ENCODE data around the gene PSMA2. TPM values are rescaled to one million over a fixed set of nuclear protein-coding genes. Genes with fewer than 3 reads are reported as not detected.

Gene PSMA2
- polyA plus RNA-seq, 1 of the 3 experiments (the other 2 are of a cell fraction) = 101 TPM

DNA sequence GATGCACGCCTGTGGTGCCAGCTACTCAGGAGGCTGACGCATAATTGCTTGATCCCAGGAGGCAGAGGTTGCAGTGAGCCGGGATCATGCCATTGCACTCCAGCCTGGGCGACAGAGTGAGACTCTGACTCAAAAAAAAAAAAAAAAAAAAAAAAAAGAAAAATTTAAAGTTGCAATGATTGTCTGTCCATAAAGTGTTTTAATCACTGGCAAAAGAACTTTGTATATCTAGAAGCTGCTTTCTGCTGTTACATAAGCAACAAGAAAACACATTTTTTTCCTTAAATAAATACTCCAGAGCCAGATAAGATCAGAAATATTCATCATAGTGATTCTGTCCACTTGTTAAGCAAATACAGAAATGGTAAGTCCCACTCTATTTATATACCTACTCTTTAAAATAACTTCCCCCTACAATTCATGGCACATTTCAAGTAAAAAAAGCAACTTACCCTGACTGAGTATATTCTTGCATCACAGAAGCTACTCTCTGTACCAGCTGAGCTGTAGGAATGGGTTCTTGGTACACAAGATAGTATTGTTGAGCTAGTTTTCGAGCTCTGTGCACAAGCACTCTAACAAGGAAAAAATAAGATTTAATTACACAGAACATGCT is 7.6 kb downstream of the PSMA2 start (continued):
- TF ChIP-seq RXRA (IDR thresholded peaks at IDR 0.05; ENCODE audit: borderline replicate concordance, low read depth) (no peak), FOSL2 (IDR thresholded peaks at IDR 0.05; ENCODE audit: borderline replicate concordance, low read depth) (no peak)

DNA sequence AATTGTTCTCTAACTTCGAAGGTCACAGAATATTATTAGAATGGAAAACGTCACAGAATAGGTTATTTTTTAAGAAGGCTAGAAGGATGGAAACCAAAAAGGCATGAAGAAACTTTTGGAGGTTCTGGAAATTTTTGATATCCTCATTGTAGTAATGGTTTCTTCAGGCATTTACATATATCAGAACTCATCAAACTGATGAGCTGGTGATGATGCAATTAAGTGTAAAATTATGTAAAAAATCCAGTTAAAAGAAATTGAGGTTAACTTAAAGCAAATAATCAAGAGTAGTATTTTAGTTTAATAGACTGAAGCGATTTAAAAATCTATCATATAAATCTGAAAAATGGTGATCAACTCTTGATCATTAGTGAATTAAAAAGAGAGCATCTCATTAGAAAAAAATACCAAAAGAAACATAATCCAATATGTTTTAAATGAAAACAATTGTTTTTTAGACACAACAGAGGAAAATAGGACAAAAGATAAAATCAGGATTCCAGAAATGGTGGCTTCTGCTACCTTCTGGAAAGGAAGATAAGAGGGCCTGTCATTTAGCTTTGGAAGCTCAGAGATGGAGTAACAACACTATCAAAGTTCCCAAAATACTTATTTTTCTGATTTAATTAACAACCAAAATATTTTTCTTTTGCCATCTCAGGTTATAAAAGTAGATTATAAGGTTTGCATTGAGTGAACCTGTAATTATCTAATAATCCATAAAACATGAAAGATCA is 9.8 kb downstream of the PSMA2 start:
- Histone ChIP-seq H3K9me3 (no peaks in the 10 kb centered on the region), H3K27me3 (ENCODE audit: insufficient read depth) (no peaks in the 10 kb centered on the region), H3K4me2 (no peak overlapping the region), H4K20me1 (ENCODE audit: insufficient read depth) (peaks cover under 1% of the 10 kb centered on the region; the same call in 1 of the 2 replicates), H3K9ac (no peak overlapping the region), H3K36me3 (replicated peaks in 1 of 2; ENCODE audit: control insufficient read depth in 1 of 2, insufficient read depth in 2 of 2, low read length in 1 of 2) (peaks cover 81 to 85% of the 10 kb centered on the region in 2 experiments), H3K4me1 (ENCODE audit: control insufficient read depth in 1 of 2, insufficient read depth in 2 of 2, low read depth in 1 of 2, low read length in 1 of 2) (no peaks in the 10 kb centered on the region), H3K27ac (ENCODE audit: low read depth in 2 of 2, low read length in 1 of 2) (no peak overlapping the region), H2AFZ (ENCODE audit: low read depth) (no peak overlapping the region), H3K79me2 (ENCODE audit: insufficient read depth) (peaks cover 3% of the 10 kb centered on the region), H3K9me2 (no peaks in the 10 kb centered on the region), H3K4me3 (ENCODE audit: low read depth in 2 of 2, low read length in 1 of 2) (no peak overlapping the region), H3F3A (replicated peaks; ENCODE audit: insufficient read depth) (peaks cover 7% of the 10 kb centered on the region)
- 95% methylated on average over 3 of the region's 3 CpGs for WGBS (ENCODE audit: low lambda C conversion rate)
- TF ChIP-seq JUND (IDR thresholded peaks at IDR 0.05) (no peak), POLR2AphosphoS5 (IDR thresholded peaks at IDR 0.05; ENCODE audit: low read depth, low read length) (no peak), MXI1 (IDR thresholded peaks at IDR 0.05; ENCODE audit: low read depth, low read length) (no peak), REST (IDR thresholded peaks at IDR 0.05; ENCODE audit: low read depth, low read length) (no peak), FOSL2 (IDR thresholded peaks at IDR 0.05; ENCODE audit: borderline replicate concordance, low read depth) (no peak), RXRA (IDR thresholded peaks at IDR 0.05; ENCODE audit: borderline replicate concordance, low read depth) (no peak), GATA2 (CRISPR knock-in tag; IDR thresholded peaks at IDR 0.05) (no peak), EZH2phosphoT487 (IDR thresholded peaks at IDR 0.05; ENCODE audit: borderline replicate concordance, low read depth) (no peak), RCOR1 (IDR thresholded peaks at IDR 0.05; ENCODE audit: low read length) (no peak), SMC3 (IDR thresholded peaks at IDR 0.05; ENCODE audit: low read depth, low read length) (no peak)
- TF ChIP-seq, protein P1, sequence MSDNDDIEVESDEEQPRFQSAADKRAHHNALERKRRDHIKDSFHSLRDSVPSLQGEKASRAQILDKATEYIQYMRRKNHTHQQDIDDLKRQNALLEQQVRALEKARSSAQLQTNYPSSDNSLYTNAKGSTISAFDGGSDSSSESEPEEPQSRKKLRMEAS (IDR thresholded peaks at IDR 0.05; ENCODE audit: low read depth) = no peak
- TF ChIP-seq, protein P2, sequence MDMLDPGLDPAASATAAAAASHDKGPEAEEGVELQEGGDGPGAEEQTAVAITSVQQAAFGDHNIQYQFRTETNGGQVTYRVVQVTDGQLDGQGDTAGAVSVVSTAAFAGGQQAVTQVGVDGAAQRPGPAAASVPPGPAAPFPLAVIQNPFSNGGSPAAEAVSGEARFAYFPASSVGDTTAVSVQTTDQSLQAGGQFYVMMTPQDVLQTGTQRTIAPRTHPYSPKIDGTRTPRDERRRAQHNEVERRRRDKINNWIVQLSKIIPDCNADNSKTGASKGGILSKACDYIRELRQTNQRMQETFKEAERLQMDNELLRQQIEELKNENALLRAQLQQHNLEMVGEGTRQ (IDR thresholded peaks at IDR 0.05; ENCODE audit: borderline replicate concordance, low read depth, low read length) = no peak
- TF ChIP-seq, protein P3, sequence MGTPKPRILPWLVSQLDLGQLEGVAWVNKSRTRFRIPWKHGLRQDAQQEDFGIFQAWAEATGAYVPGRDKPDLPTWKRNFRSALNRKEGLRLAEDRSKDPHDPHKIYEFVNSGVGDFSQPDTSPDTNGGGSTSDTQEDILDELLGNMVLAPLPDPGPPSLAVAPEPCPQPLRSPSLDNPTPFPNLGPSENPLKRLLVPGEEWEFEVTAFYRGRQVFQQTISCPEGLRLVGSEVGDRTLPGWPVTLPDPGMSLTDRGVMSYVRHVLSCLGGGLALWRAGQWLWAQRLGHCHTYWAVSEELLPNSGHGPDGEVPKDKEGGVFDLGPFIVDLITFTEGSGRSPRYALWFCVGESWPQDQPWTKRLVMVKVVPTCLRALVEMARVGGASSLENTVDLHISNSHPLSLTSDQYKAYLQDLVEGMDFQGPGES (IDR thresholded peaks at IDR 0.05; ENCODE audit: low read depth, low read length) = no peak
- ChIA-PET POLR2A (interaction anchor here (1.4 kb wide), 1 partner anchor 10 kb away, joined by 4 read pairs; the partner anchor contains the start of genes MRPL32 and PSMA2), CTCF (interaction anchor here (0.7 to 1.7 kb wide), 2 partner anchors 11 to 19 kb away, joined by 3 to 9 read pairs; no protein-coding TSS in a partner anchor)
- DNase-seq = no peak

Data from SK-N-SH (cell line).